Breast epithelium (tissue), 3 donors: ENCODE measurements around the gene YY2.

Experiments
- POLR2AphosphoS5 ChIP-seq, 3 donors: sonication (generic); formaldehyde crosslinking; IDR thresholded peaks; one replicate each; pipeline ENCODE4 v1.6.1; 2017; ENCODE audit warnings: antibody characterized with exemption in 3 of 3
- TF ChIP-seq, protein P1 (sequence below), 3 donors: fragments of 450-650 bp; IDR thresholded peaks; one replicate each; pipeline ENCODE4 v1.5.1; 2016 to 2017; ENCODE audit warnings: antibody characterized with exemption in 3 of 3, mild to moderate bottlenecking in 3 of 3, moderate library complexity in 3 of 3

DNA sequence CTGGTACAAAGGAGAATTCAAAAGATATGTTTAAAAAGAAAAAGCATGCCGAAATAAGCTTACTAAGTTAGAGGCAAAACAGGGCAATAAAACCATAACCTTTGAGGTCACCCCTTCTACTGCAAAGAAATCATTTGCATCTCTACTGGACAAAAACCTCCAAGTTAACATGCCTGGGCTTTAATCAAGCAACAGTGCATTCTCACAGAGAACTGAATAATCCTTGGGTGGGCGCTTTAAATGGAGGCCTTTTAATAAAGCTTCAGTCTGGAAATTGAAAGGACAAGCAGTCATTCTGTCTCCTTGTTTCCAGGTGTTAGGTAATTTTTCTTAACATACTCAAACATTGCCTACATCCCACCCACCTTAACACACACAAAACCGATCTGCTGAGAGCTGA lies 50.2 kb downstream of the YY2 start:
- TF ChIP-seq, protein P1, sequence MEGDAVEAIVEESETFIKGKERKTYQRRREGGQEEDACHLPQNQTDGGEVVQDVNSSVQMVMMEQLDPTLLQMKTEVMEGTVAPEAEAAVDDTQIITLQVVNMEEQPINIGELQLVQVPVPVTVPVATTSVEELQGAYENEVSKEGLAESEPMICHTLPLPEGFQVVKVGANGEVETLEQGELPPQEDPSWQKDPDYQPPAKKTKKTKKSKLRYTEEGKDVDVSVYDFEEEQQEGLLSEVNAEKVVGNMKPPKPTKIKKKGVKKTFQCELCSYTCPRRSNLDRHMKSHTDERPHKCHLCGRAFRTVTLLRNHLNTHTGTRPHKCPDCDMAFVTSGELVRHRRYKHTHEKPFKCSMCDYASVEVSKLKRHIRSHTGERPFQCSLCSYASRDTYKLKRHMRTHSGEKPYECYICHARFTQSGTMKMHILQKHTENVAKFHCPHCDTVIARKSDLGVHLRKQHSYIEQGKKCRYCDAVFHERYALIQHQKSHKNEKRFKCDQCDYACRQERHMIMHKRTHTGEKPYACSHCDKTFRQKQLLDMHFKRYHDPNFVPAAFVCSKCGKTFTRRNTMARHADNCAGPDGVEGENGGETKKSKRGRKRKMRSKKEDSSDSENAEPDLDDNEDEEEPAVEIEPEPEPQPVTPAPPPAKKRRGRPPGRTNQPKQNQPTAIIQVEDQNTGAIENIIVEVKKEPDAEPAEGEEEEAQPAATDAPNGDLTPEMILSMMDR (IDR thresholded peaks at IDR 0.05): no peak
- TF ChIP-seq POLR2AphosphoS5 (IDR thresholded peaks at IDR 0.05): no peak
